HG02973 (cell line): ENCODE results near the gene DEFB132.

Experiments
- ATAC-seq: cut with Tn5 transposase; IDR thresholded peaks from one replicate; pipeline ENCODE4 v1.9.1; 2021; ENCODE audit warnings: moderate library complexity; ENCODE audit not compliant: unreplicated experiment

Gene DEFB132

GRCh38 chr20:259981-260380, 2.5 kb downstream of the DEFB132 start:
- no peak for ATAC-seq

- no peak for ATAC-seq
Observed at GRCh38 chr20:263701-264100, 6.2 kb downstream of the DEFB132 start.

- ATAC-seq = peak; percentile 83
Observed at GRCh38 chr20:266596-267562, 9.4 kb downstream of the DEFB132 start.

- ATAC-seq = no peak
Observed at GRCh38 chr20:270517-270916, 13.0 kb downstream of the DEFB132 start.

- no peak for ATAC-seq
Observed at GRCh38 chr20:271069-271468, 13.5 kb downstream of the DEFB132 start.

- no peak for ATAC-seq
Observed at GRCh38 chr20:271528-271927, 14.0 kb downstream of the DEFB132 start.

GRCh38 chr20:272718-273117, 15.2 kb downstream of the DEFB132 start:
- ATAC-seq = no peak

- ATAC-seq = no peak
Observed at GRCh38 chr20:273884-274283, 16.4 kb downstream of the DEFB132 start.

- ATAC-seq = no peak
Observed at GRCh38 chr20:275791-276190, 18.3 kb downstream of the DEFB132 start.

GRCh38 chr20:276620-277495, 19.3 kb downstream of the DEFB132 start:
- no peak for ATAC-seq

- no peak for ATAC-seq
Observed at GRCh38 chr20:277496-277781, 19.9 kb downstream of the DEFB132 start.

- ATAC-seq = no peak
Observed at GRCh38 chr20:278181-278580, 20.7 kb downstream of the DEFB132 start.

- no peak for ATAC-seq
Observed at GRCh38 chr20:278607-279571, 21.4 kb downstream of the DEFB132 start.

GRCh38 chr20:284172-284571, 26.6 kb downstream of the DEFB132 start:
- ATAC-seq = no peak

GRCh38 chr20:286508-286907, 29.0 kb downstream of the DEFB132 start:
- no peak for ATAC-seq

- no peak for ATAC-seq
Observed at GRCh38 chr20:288956-289692, 31.6 kb downstream of the DEFB132 start.

- no peak for ATAC-seq
Observed at GRCh38 chr20:289693-290083, 32.2 kb downstream of the DEFB132 start.

- ATAC-seq = peak; percentile 77
Observed at GRCh38 chr20:290084-290831, 32.7 kb downstream of the DEFB132 start, which contains the start of gene C20orf96. Gene C20orf96 (minus strand): TSS chr20:290750. CDS start chr20:290610, 140 bp downstream.

GRCh38 chr20:294602-295001, 37.1 kb downstream of the DEFB132 start:
- no peak for ATAC-seq
